ENCODE measurements around the gene MYLK. TPM values are rescaled to one million over a fixed set of nuclear protein-coding genes. Genes with fewer than 3 reads are reported as not detected.

Gene MYLK
- total and polyA plus RNA-seq, 2 of the 4 experiments (the other 2 are of a cell fraction): 299 to 484 TPM

DNA sequence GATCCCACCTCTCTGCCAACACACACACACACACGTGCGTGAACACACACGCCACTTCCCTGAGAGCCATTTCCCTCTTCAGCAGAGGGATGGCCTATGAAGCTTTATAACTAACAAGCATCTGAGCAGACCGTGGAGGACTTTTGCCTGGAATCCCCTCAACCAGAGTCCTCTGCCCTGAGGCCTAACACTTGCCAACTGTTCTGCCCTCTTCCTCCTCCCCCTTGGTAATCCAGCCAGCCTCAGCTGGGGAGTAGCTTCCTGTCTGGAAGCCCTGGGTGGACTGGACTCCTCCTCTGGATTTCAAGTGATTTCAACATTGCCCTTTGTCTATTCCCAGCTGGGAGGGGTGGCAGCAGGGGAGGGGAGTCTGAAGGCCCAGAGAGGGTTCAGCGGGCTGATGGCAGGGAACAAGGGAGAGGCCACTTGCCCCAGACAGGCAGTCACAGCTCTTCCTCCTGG, 230.9 kb downstream of the MYLK start:
- H3K23ac ChIP-seq (ENCODE audit: low read depth, low read length): peak overlapping the region; percentile 96
- peak overlapping the region; percentile 80 for H3K9ac ChIP-seq (ENCODE audit: low read depth, low read length)
- ATAC-seq (ENCODE audit: low read depth) (peak; percentile 79), DNase-seq (peak; percentile 85)
- no TSS peak for BruUV-seq (replicated peaks)
- H3K18ac ChIP-seq (ENCODE audit: low read depth, low read length): peak overlapping the region; percentile 85
- H3K56ac ChIP-seq (ENCODE audit: extremely low read depth, insufficient read depth, low read length): peak overlapping the region; percentile 79
- H3K4me1 ChIP-seq (ENCODE audit: control insufficient read depth, insufficient read depth, low read length): peaks cover 18% of the 10 kb centered on the region
- no peaks in the 10 kb centered on the region for H4K20me1 ChIP-seq (ENCODE audit: insufficient read depth, low read length)
- H3K9me1 ChIP-seq (ENCODE audit: insufficient read depth, low read length): peaks cover 19% of the 10 kb centered on the region
- H2BK5ac ChIP-seq (ENCODE audit: low read depth, low read length, poor library complexity, severe bottlenecking): peak overlapping the region; percentile 92
- H4K5ac ChIP-seq (ENCODE audit: low read depth, low read length): peak overlapping the region; percentile 89
- in situ Hi-C loops (cut with MboI; ENCODE audit: low sequenced_read_pairs): no loop called here
- H3K4me3 ChIP-seq (ENCODE audit: insufficient read depth, low read depth, low read length): no peak overlapping the region
- H4K91ac ChIP-seq (ENCODE audit: insufficient read depth, low read depth, low read length): peak overlapping the region; percentile 99
- intact Hi-C loops (cut with micrococcal nuclease): loop anchor here (10.0 kb wide), 1 partner anchor 222 kb away; no protein-coding TSS in a partner anchor
- no peaks in the 10 kb centered on the region for H3K27me3 ChIP-seq (ENCODE audit: control insufficient read depth, insufficient read depth, low read length)
- peaks cover 12 to 68% of the 10 kb centered on the region in 2 experiments for H3K79me1 ChIP-seq (ENCODE audit: low read depth in 1 of 2, low read length in 2 of 2)
- H3K4ac ChIP-seq (ENCODE audit: low read depth, low read length): peak overlapping the region; percentile 99
- H2AK5ac ChIP-seq (ENCODE audit: low read depth, low read length): peak overlapping the region; percentile 99
- H2BK15ac ChIP-seq (ENCODE audit: low read depth, low read length): peak overlapping the region; percentile 97
- peak overlapping the region; percentile 90 for H3K27ac ChIP-seq (ENCODE audit: insufficient read depth, low read length)
- dilution Hi-C loops (cut with HindIII; ENCODE audit: low sequenced_read_pairs, unreplicated experiment): no loop called here
- H3K9me3 ChIP-seq (ENCODE audit: control insufficient read depth, insufficient read depth, low read length): no peaks in the 10 kb centered on the region
- CTCF ChIA-PET: interaction anchor here (0.8 to 2.6 kb wide), 5 partner anchors 8 to 77 kb away, joined by 3 to 8 read pairs (median 7); no protein-coding TSS in a partner anchor
- peak overlapping the region; percentile 93 for H2BK20ac ChIP-seq (ENCODE audit: low read depth, low read length)
- peak overlapping the region; percentile 84 to 96 for H4K8ac ChIP-seq (ENCODE audit: low read depth in 2 of 2, low read length in 2 of 2)
- POLR2A ChIA-PET (ENCODE audit: unreplicated experiment): no interaction called here
- TF ChIP-seq, protein P1, sequence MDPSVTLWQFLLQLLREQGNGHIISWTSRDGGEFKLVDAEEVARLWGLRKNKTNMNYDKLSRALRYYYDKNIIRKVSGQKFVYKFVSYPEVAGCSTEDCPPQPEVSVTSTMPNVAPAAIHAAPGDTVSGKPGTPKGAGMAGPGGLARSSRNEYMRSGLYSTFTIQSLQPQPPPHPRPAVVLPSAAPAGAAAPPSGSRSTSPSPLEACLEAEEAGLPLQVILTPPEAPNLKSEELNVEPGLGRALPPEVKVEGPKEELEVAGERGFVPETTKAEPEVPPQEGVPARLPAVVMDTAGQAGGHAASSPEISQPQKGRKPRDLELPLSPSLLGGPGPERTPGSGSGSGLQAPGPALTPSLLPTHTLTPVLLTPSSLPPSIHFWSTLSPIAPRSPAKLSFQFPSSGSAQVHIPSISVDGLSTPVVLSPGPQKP (IDR thresholded peaks at IDR 0.05; ENCODE audit: borderline replicate concordance, low read depth, low read length): no peak
- TF ChIP-seq RFX5 (IDR thresholded peaks at IDR 0.05; ENCODE audit: low read depth, low read length): no peak
- TF ChIP-seq POLR2A (IDR thresholded peaks at IDR 0.05; ENCODE audit: low read depth, low read length): no peak
- TF ChIP-seq MAZ (IDR thresholded peaks at IDR 0.05; ENCODE audit: borderline replicate concordance, low read depth, low read length): peak; percentile 77
- no peak for TF ChIP-seq BHLHE40 (IDR thresholded peaks at IDR 0.05; ENCODE audit: low read depth, low read length)
- peak; percentile 84 for TF ChIP-seq CEBPB (IDR thresholded peaks at IDR 0.05; ENCODE audit: low read depth, low read length)
- TF ChIP-seq NFE2L2 (IDR thresholded peaks at IDR 0.05; ENCODE audit: low read depth, low read length): no peak
- H3K4me2 ChIP-seq (ENCODE audit: low read depth, low read length): no peak overlapping the region
- H2AFZ ChIP-seq (replicated peaks; ENCODE audit: low read length, poor library complexity): peak overlapping the region; percentile 63
- peak overlapping the region; percentile 97 for H2BK120ac ChIP-seq (ENCODE audit: low read depth, low read length)
- H2AK9ac ChIP-seq (replicated peaks; ENCODE audit: low read depth, low read length, poor library complexity): peak overlapping the region; percentile 99
- H3K36me3 ChIP-seq (ENCODE audit: control insufficient read depth, insufficient read depth, low read length): peaks cover 74% of the 10 kb centered on the region
- H3K14ac ChIP-seq (replicated peaks; ENCODE audit: low read depth, low read length): peak overlapping the region; percentile 95
- 66% methylated on average over 3 of the region's 5 CpGs; no CpG with 5 or more reads in 1 of the 2 experiments for WGBS, 2 experiments (ENCODE audit: extremely low coverage in 2 of 2, insufficient read length in 1 of 2)

Measured in IMR-90 (cell line).